Transverse colon (tissue), 4 donors: ENCODE data around the gene EPN2. TPM values are rescaled to one million over a fixed set of nuclear protein-coding genes. Genes with fewer than 3 reads are reported as not detected.
A peak's percentile ranks its signal among the peaks of the same experiment; 100 is the strongest.

Source experiments
- DNase-seq: peaks from one replicate; pipeline ENCODE4 v3.0.0-alpha.2; 2019
- H3K27ac ChIP-seq, 4 donors: fragments of 200-600 bp; sonication (generic); 2 replicates each; pipeline ENCODE4 v1.5.1; 2016 to 2018; ENCODE audit warnings: inconsistent platforms in 4 of 4
- H3K27me3 ChIP-seq: fragments of 200-600 bp; sonication (generic); 2 replicates; pipeline ENCODE4 v1.5.1; 2017; ENCODE audit warnings: inconsistent platforms
- H3K36me3 ChIP-seq, 4 donors: fragments of 200-600 bp; sonication (generic); 2 replicates each; pipeline ENCODE4 v1.5.1; 2017 to 2019; ENCODE audit warnings: inconsistent platforms in 4 of 4
- H3K4me1 ChIP-seq, 4 donors: fragments of 200-600 bp; sonication (generic); 2 replicates each; pipeline ENCODE4 v1.5.1; 2017 to 2020; ENCODE audit warnings: inconsistent platforms in 4 of 4
- H3K4me3 ChIP-seq, 4 donors: fragments of 200-600 bp; sonication (generic); 1 replicate in 1 of 4; 2 replicates in 3 of 4; pipeline versions ENCODE4 v1.5.1 to v1.6.1; 2017 to 2019; ENCODE audit warnings: inconsistent platforms in 4 of 4
- H3K9me3 ChIP-seq, 2 donors: fragments of 200-600 bp; sonication (generic); 2 replicates each; pipeline ENCODE4 v1.5.1; 2017 to 2019; ENCODE audit warnings: inconsistent platforms in 2 of 2
- CTCF ChIP-seq, 5 experiments: fragments of 200-600 bp in 3 of 5; fragments of 450-650 bp in 2 of 5; sonication (generic) in 3 of 5; IDR thresholded peaks; 1 replicate in 2 of 5; 2 replicates in 3 of 5; pipeline ENCODE4 v1.5.1; 2016 to 2017; ENCODE audit warnings: antibody characterized with exemption in 5 of 5, inconsistent platforms in 3 of 5, mild to moderate bottlenecking in 2 of 5, moderate library complexity in 1 of 5
- EP300 ChIP-seq: sonication (generic); formaldehyde crosslinking; IDR thresholded peaks from one replicate; pipeline ENCODE4 v1.6.1; 2017; ENCODE audit warnings: antibody characterized with exemption, low read depth
- POLR2A ChIP-seq: fragments of 450-650 bp; IDR thresholded peaks from one replicate; pipeline ENCODE4 v1.6.1; 2016; ENCODE audit warnings: antibody characterized with exemption, mild to moderate bottlenecking, moderate library complexity
- POLR2AphosphoS5 ChIP-seq, 3 donors: sonication (generic); formaldehyde crosslinking; IDR thresholded peaks; one replicate each; pipeline ENCODE4 v1.6.1; 2016; ENCODE audit warnings: antibody characterized with exemption in 3 of 3
- WGBS, 2 donors: methylation state at CpG; one replicate each; pipeline ENCODE4 v1.1.5; 2018; ENCODE audit warnings: low coverage in 1 of 2; 5-methylcytosine and 5-hydroxymethylcytosine counted together
- in situ Hi-C, 4 donors: fragments of 200-750 bp; cut with MboI; loops; one replicate each; pipeline versions ENCODE4 v1.15.0 to v1.15.1; 2017; ENCODE audit warnings: low sequenced_read_pairs in 3 of 4, low pct_ligation_motif_present in 1 of 4, low pct_unique_long_range_greater_than_20kb in 1 of 4
- intact Hi-C: fragments of 100-400 bp; cut with DNase I; formaldehyde crosslinking; loops from one replicate; pipeline ENCODE4 v1.15.1; 2023; ENCODE audit warnings: low total_unique reads
- total RNA-seq, 4 donors: library from RNA; depleted of rRNA; stranded (reverse); fragments of >200 nt; gene quantifications; one replicate each; pipeline ENCODE4 v1.1.0, GENCODE V29; 2016

Gene EPN2
- total RNA-seq, 4 donors from 2014 or later = 30.4 to 98.7 (median 65.5) TPM

- Histone ChIP-seq H3K36me3 (peaks cover 0 to 8% (median 0%) of the 10 kb centered on the region in 4 donors), H3K27ac (no peak overlapping the region), H3K9me3 (no peaks in the 10 kb centered on the region), H3K4me3 (no peak overlapping the region), H3K27me3 (no peaks in the 10 kb centered on the region), H3K4me1 (peaks cover 0 to 6% (median 1%) of the 10 kb centered on the region in 4 donors)
- 80 to 88% methylated on average over 6 of the region's 6 CpGs for WGBS, 2 donors
- in situ Hi-C loops (no loop called here), intact Hi-C loops (no loop called here)
- DNase-seq = no peak
- TF ChIP-seq POLR2AphosphoS5 (IDR thresholded peaks at IDR 0.05) (no peak), CTCF (IDR thresholded peaks at IDR 0.05) (no peak)
Measured at GRCh38 chr17:19278729-19279128, 41.6 kb downstream of the EPN2 start.

- DNase-seq = no peak
- no peak overlapping the region for H3K4me3 ChIP-seq
- in situ Hi-C loops (no loop called here), intact Hi-C loops (no loop called here)
- no peaks in the 10 kb centered on the region for H3K9me3 ChIP-seq
- TF ChIP-seq EP300 (no peak), POLR2AphosphoS5 (IDR thresholded peaks at IDR 0.05) (no peak), POLR2A (no peak), CTCF (IDR thresholded peaks at IDR 0.05) (no peak)
- H3K27ac ChIP-seq = no peak overlapping the region
- no peaks in the 10 kb centered on the region for H3K27me3 ChIP-seq
- 78 to 93% methylated on average over 2 to 3 of the region's 3 CpGs for WGBS, 2 donors
- peaks cover 0 to 20% (median 3%) of the 10 kb centered on the region in 4 donors for H3K4me1 ChIP-seq
- H3K36me3 ChIP-seq = peaks cover 0 to 9% (median 0%) of the 10 kb centered on the region in 4 donors
Measured at GRCh38 chr17:19281161-19281560, 44.0 kb downstream of the EPN2 start.

GRCh38 chr17:19284005-19284959, 47.1 kb downstream of the EPN2 start:
- Histone ChIP-seq H3K4me1 (peaks cover 0 to 19% (median 6%) of the 10 kb centered on the region in 4 donors), H3K9me3 (no peaks in the 10 kb centered on the region), H3K27ac (peak overlapping the region in 2 of 4 donors; percentile 2 to 14), H3K4me3 (no peak overlapping the region), H3K36me3 (peaks cover 0 to 9% (median 0%) of the 10 kb centered on the region in 4 donors), H3K27me3 (no peaks in the 10 kb centered on the region)
- no peak for TF ChIP-seq EP300
- no peak for TF ChIP-seq CTCF (IDR thresholded peaks at IDR 0.05)
- TF ChIP-seq POLR2A = no peak
- DNase-seq = no peak
- in situ Hi-C loops (no loop called here), intact Hi-C loops (no loop called here)
- 65 to 84% methylated on average over 3 of the region's 3 CpGs for WGBS, 2 donors

- Histone ChIP-seq H3K27ac (no peak overlapping the region), H3K27me3 (no peaks in the 10 kb centered on the region), H3K4me3 (no peak overlapping the region), H3K36me3 (peaks cover 0 to 9% (median 0%) of the 10 kb centered on the region in 4 donors), H3K9me3 (no peaks in the 10 kb centered on the region), H3K4me1 (peaks cover 0 to 23% (median 12%) of the 10 kb centered on the region in 4 donors)
- WGBS, 2 donors = 95% methylated on average over 18 of the region's 21 CpGs; no CpG with 5 or more reads in 1 of the 2 donors
- DNase-seq = no peak
- intact Hi-C loops = no loop called here
- TF ChIP-seq EP300 = no peak
- no peak for TF ChIP-seq POLR2A
- no peak for TF ChIP-seq CTCF (IDR thresholded peaks at IDR 0.05)
- TF ChIP-seq POLR2AphosphoS5 (IDR thresholded peaks at IDR 0.05) = no peak
- in situ Hi-C loops = no loop called here
Measured at GRCh38 chr17:19285213-19285900, 48.2 kb downstream of the EPN2 start.
